ENCODE data around the gene PPFIBP1.
A peak's percentile ranks its signal among the peaks of the same experiment; 100 is the strongest.
"Not testable (repeated sequence)": the region's sequence is repeated elsewhere in the genome, so short reads cannot be mapped to it uniquely, and the experiment has no call there.

Gene PPFIBP1

GRCh38 chr12:27631365-27631764 lies 107.4 kb downstream of the PPFIBP1 start:
- H3K4me3 ChIP-seq (replicated peaks; ENCODE audit: insufficient read depth, low read length) = no peak overlapping the region
- H3K27me3 ChIP-seq (ENCODE audit: insufficient read depth, poor library complexity, severe bottlenecking) = peaks cover 2% of the 10 kb centered on the region
- no peak for TF ChIP-seq REST (IDR thresholded peaks at IDR 0.05; ENCODE audit: insufficient replicate concordance, low read depth)
- no peak for TF ChIP-seq POLR2AphosphoS5 (IDR thresholded peaks at IDR 0.05; ENCODE audit: low read depth)
- TF ChIP-seq CTCF (IDR thresholded peaks at IDR 0.05; ENCODE audit: insufficient read depth, low read length) = no peak
- TF ChIP-seq SPI1 (IDR thresholded peaks at IDR 0.05; ENCODE audit: borderline replicate concordance, low read depth) = no peak
- no peak for TF ChIP-seq GABPA (IDR thresholded peaks at IDR 0.05; ENCODE audit: low read depth)
- no peak for DNase-seq (ENCODE audit: low read depth in 1 of 2, low spot score in 1 of 2)
- no peak overlapping the region for H3K27ac ChIP-seq (replicated peaks)

GRCh38 chr12:27631813-27632491 lies 107.9 kb downstream of the PPFIBP1 start:
- no peak for DNase-seq (ENCODE audit: low read depth in 1 of 2, low spot score in 1 of 2)
- TF ChIP-seq POLR2AphosphoS5 (IDR thresholded peaks at IDR 0.05; ENCODE audit: low read depth) = no peak
- TF ChIP-seq CTCF (IDR thresholded peaks at IDR 0.05; ENCODE audit: insufficient read depth, low read length) = no peak
- TF ChIP-seq GABPA (IDR thresholded peaks at IDR 0.05; ENCODE audit: low read depth) = no peak
- no peak for TF ChIP-seq REST (IDR thresholded peaks at IDR 0.05; ENCODE audit: insufficient replicate concordance, low read depth)
- TF ChIP-seq SPI1 (IDR thresholded peaks at IDR 0.05; ENCODE audit: borderline replicate concordance, low read depth) = no peak
- peaks cover 2% of the 10 kb centered on the region for H3K27me3 ChIP-seq (ENCODE audit: insufficient read depth, poor library complexity, severe bottlenecking)
- H3K4me3 ChIP-seq (replicated peaks; ENCODE audit: insufficient read depth, low read length) = no peak overlapping the region
- no peak overlapping the region for H3K27ac ChIP-seq (replicated peaks)

- TF ChIP-seq POLR2AphosphoS5 (IDR thresholded peaks at IDR 0.05; ENCODE audit: low read depth) (no peak), CTCF (IDR thresholded peaks at IDR 0.05; ENCODE audit: insufficient read depth, low read length) (peak; percentile 45)
These were observed 111.5 kb downstream of the PPFIBP1 start for GRCh38 chr12:27635349-27635972.

GRCh38 chr12:27636569-27636968 lies 112.6 kb downstream of the PPFIBP1 start:
- not testable (repeated sequence) for H3K27ac ChIP-seq (replicated peaks); H3K27me3 ChIP-seq (ENCODE audit: insufficient read depth, poor library complexity, severe bottlenecking); H3K4me3 ChIP-seq (replicated peaks; ENCODE audit: insufficient read depth, low read length); DNase-seq (ENCODE audit: low read depth in 1 of 2, low spot score in 1 of 2)

More at GRCh38 chr12:27635349-27635972, 111.5 kb downstream of the PPFIBP1 start:
- Histone ChIP-seq H3K4me3 (replicated peaks; ENCODE audit: insufficient read depth, low read length) (no peak overlapping the region), H3K27ac (replicated peaks) (no peak overlapping the region), H3K27me3 (ENCODE audit: insufficient read depth, poor library complexity, severe bottlenecking) (no peaks in the 10 kb centered on the region)
- DNase-seq (ENCODE audit: low read depth in 1 of 2, low spot score in 1 of 2) = peak in 1 of 2 experiments; percentile 4
